HEK293T (cell line): Measurements from ENCODE around the gene LRRC4C.

Experiments used
- CTCF ChIA-PET: fragments of 350-600 bp; formaldehyde crosslinking; extraction: SDS; loops from one replicate; lab custom pipeline; 2021; ENCODE audit warnings: antibody characterized with exemption, inconsistent platforms; lab: Yijun Ruan, JAX
- POLR2A ChIA-PET: fragments of 350-600 bp; formaldehyde crosslinking; extraction: SDS; loops from one replicate; lab custom pipeline; 2020; ENCODE audit warnings: antibody characterized with exemption, inconsistent platforms; lab: Yijun Ruan, JAX
- DNase-seq: peaks from one replicate; pipeline ENCODE4 v3.0.0; 2012; ENCODE audit warnings: mixed read lengths; ENCODE audit errors: extremely low spot score
- ARNT ChIP-seq: fragments of 450-650 bp; IDR thresholded peaks from 2 replicates; pipeline ENCODE4 v1.6.1; 2017; ENCODE audit warnings: mild to moderate bottlenecking
- BHLHE40 ChIP-seq: fragments of 450-650 bp; IDR thresholded peaks from 2 replicates; pipeline ENCODE4 v1.6.1; 2016; ENCODE audit warnings: mild to moderate bottlenecking, moderate library complexity, borderline replicate concordance
- CTBP1 ChIP-seq: fragments of 450-650 bp; IDR thresholded peaks from 2 replicates; pipeline ENCODE4 v1.6.1; 2016; ENCODE audit warnings: borderline replicate concordance
- ELF4 ChIP-seq: fragments of 450-650 bp; IDR thresholded peaks from 2 replicates; pipeline ENCODE4 v1.6.1; 2017; ENCODE audit warnings: antibody characterized with exemption
- FOXA1 ChIP-seq: fragments of 450-650 bp; IDR thresholded peaks from 2 replicates; pipeline ENCODE4 v1.6.1; 2016; ENCODE audit warnings: mild to moderate bottlenecking
- FOXK2 ChIP-seq: fragments of 450-650 bp; IDR thresholded peaks from 2 replicates; pipeline ENCODE4 v1.6.1; 2016; ENCODE audit warnings: mild to moderate bottlenecking
- FOXM1 ChIP-seq: fragments of 450-650 bp; IDR thresholded peaks from 2 replicates; pipeline ENCODE4 v1.6.1; 2017; ENCODE audit warnings: mild to moderate bottlenecking, borderline replicate concordance
- HDGF ChIP-seq: fragments of 450-650 bp; IDR thresholded peaks from 2 replicates; pipeline ENCODE4 v1.6.1; 2017; ENCODE audit warnings: antibody characterized with exemption, borderline replicate concordance
- L3MBTL2 ChIP-seq: fragments of 450-650 bp; conservative IDR thresholded peaks from 2 replicates; pipeline ENCODE4 v1.6.1; 2016; ENCODE audit warnings: mild to moderate bottlenecking
- LEF1 ChIP-seq: fragments of 450-650 bp; IDR thresholded peaks from 2 replicates; pipeline ENCODE4 v1.6.1; 2017; ENCODE audit warnings: mild to moderate bottlenecking, borderline replicate concordance
- NFRKB ChIP-seq: fragments of 450-650 bp; IDR thresholded peaks from 2 replicates; pipeline ENCODE4 v1.6.1; 2016; ENCODE audit warnings: mild to moderate bottlenecking, moderate library complexity
- SP1 ChIP-seq: fragments of 450-650 bp; IDR thresholded peaks from 2 replicates; pipeline ENCODE4 v1.6.1; 2017
- SUZ12 ChIP-seq: fragments of 450-650 bp; IDR thresholded peaks from 2 replicates; pipeline ENCODE4 v1.6.1; 2016; ENCODE audit warnings: mild to moderate bottlenecking
- TARDBP ChIP-seq: fragments of 450-650 bp; IDR thresholded peaks from 2 replicates; pipeline ENCODE4 v1.6.1; 2016
- ZNF384 ChIP-seq: fragments of 450-650 bp; IDR thresholded peaks from 2 replicates; pipeline ENCODE4 v1.6.1; 2016
- TF ChIP-seq, protein P1 (sequence below): fragments of 450-650 bp; IDR thresholded peaks from 2 replicates; pipeline ENCODE4 v1.6.1; 2016

LRRC4C gene

GRCh38 chr11:41457216-41458014, 2.0 kb downstream of the LRRC4C start:
- ChIA-PET POLR2A (no interaction called here), CTCF (no interaction called here)
- TF ChIP-seq SUZ12 (no peak), HDGF (no peak), LEF1 (no peak), CTBP1 (no peak), FOXA1 (no peak), TARDBP (no peak), ARNT (no peak), FOXK2 (no peak), ZNF384 (no peak), L3MBTL2 (no peak), SP1 (no peak)
- no peak for DNase-seq

- TF ChIP-seq, protein P1, sequence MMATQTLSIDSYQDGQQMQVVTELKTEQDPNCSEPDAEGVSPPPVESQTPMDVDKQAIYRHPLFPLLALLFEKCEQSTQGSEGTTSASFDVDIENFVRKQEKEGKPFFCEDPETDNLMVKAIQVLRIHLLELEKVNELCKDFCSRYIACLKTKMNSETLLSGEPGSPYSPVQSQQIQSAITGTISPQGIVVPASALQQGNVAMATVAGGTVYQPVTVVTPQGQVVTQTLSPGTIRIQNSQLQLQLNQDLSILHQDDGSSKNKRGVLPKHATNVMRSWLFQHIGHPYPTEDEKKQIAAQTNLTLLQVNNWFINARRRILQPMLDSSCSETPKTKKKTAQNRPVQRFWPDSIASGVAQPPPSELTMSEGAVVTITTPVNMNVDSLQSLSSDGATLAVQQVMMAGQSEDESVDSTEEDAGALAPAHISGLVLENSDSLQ: no peak
- no peak for TF ChIP-seq SP1
- no peak for TF ChIP-seq LEF1
- no peak for TF ChIP-seq ELF4
- no peak for TF ChIP-seq BHLHE40
- TF ChIP-seq SUZ12: no peak
- TF ChIP-seq CTBP1: no peak
- TF ChIP-seq ZNF384: no peak
- no peak for TF ChIP-seq ARNT
- no peak for TF ChIP-seq NFRKB
- DNase-seq: no peak
- ChIA-PET CTCF (interaction anchor here (0.6 kb wide), 1 partner anchor 1066 kb away, joined by 3 read pairs; no protein-coding TSS in a partner anchor), POLR2A (no interaction called here)
Observed at GRCh38 chr11:41456269-41456668, 3.2 kb downstream of the LRRC4C start.

GRCh38 chr11:41451011-41451410, 8.4 kb downstream of the LRRC4C start:
- TF ChIP-seq FOXM1: no peak
- TF ChIP-seq HDGF: no peak
- TF ChIP-seq ELF4: no peak
- TF ChIP-seq SUZ12: no peak
- TF ChIP-seq FOXA1: no peak
- TF ChIP-seq CTBP1: no peak
- no peak for TF ChIP-seq BHLHE40
- no peak for TF ChIP-seq L3MBTL2
- TF ChIP-seq LEF1: no peak
- no peak for TF ChIP-seq NFRKB
- POLR2A ChIA-PET: no interaction called here
- CTCF ChIA-PET: no interaction called here
- no peak for DNase-seq

DNA sequence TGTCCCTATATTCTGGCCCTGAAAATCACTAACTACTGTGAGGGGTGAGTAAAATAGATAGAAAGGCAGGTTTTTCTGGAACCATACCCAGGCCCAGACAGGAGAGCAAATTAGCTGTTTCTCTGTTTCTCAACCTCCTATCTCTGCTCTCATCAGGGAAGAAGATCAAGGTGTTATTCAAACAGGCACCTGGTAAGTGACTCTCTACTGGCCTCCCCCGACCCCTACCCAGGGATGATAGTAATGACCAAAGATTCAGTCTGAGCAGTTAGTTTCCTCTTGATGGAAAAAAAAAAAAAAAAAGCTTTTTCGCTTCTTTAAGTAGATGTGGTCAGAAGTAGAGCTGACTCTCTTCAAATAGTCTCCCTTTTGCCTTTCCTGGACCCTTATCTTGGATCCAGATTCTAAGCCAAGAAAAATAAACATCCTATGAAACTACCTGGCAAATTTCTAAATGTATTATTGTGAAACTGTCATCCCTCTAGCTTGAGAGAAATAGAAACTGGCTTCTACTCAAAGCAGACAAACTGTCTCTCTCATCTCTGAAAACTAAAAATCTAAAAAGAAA, 9.9 kb downstream of the LRRC4C start:
- CTCF ChIA-PET: no interaction called here
- DNase-seq: no peak
- POLR2A ChIA-PET: no interaction called here
- no peak for TF ChIP-seq TARDBP
- no peak for TF ChIP-seq BHLHE40
- no peak for TF ChIP-seq ZNF384
- no peak for TF ChIP-seq SP1
- TF ChIP-seq FOXK2: no peak
- TF ChIP-seq NFRKB: no peak
- TF ChIP-seq SUZ12: no peak
- no peak for TF ChIP-seq ELF4
- TF ChIP-seq ARNT: no peak
- no peak for TF ChIP-seq HDGF
- no peak for TF ChIP-seq L3MBTL2
- no peak for TF ChIP-seq FOXA1
- no peak for TF ChIP-seq FOXM1
- TF ChIP-seq LEF1: no peak
- TF ChIP-seq, protein P1: no peak
- no peak for TF ChIP-seq CTBP1

DNA sequence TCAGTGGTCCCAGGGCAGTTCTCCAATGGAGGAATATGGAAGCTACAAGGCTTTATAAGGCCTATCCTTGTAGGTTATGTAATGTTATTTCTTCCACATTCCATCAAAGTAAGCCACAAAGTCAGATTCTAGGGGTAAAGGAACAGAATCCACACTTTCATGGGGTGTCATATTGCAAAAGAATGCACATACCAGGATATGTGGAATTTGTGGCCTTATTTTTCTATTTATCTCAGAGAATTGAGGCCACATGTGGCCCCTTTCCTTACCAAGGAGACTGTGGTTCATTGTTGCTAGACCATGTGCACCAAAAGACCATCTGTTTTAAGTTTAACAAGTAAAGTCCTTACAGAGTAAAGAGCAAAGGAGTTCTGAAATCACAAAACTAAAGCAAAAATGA, 12.9 kb downstream of the LRRC4C start:
- POLR2A ChIA-PET: no interaction called here

More for the DNA sequence above, 12.9 kb downstream of the LRRC4C start:
- TF ChIP-seq HDGF: no peak
- TF ChIP-seq BHLHE40: no peak
- TF ChIP-seq FOXA1: no peak
- TF ChIP-seq FOXK2: no peak
- TF ChIP-seq L3MBTL2: no peak
- TF ChIP-seq SP1: no peak
- TF ChIP-seq ARNT: no peak
- no peak for TF ChIP-seq ZNF384
- no peak for TF ChIP-seq TARDBP
- no peak for TF ChIP-seq CTBP1
- TF ChIP-seq SUZ12: no peak
- TF ChIP-seq, protein P1: no peak
- no peak for TF ChIP-seq FOXM1
- TF ChIP-seq LEF1: no peak
- no peak for TF ChIP-seq NFRKB
- no peak for TF ChIP-seq ELF4
- DNase-seq: no peak
- CTCF ChIA-PET: no interaction called here
